Naive thymus-derived CD4-positive, alpha-beta T cell (primary cell): Measurements from ENCODE around the gene ARVCF. TPM values are rescaled to one million over a fixed set of nuclear protein-coding genes. Genes with fewer than 3 reads are reported as not detected.
A peak's percentile ranks its signal among the peaks of the same experiment; 100 is the strongest.

Experiments
- ATAC-seq: fragments of 150-1000 bp; cut with Tn5 transposase; 2 replicates; pipeline ENCODE4 v1.10.0; 2021; ENCODE audit warnings: mild to moderate bottlenecking, moderate library complexity
- CTCF ChIA-PET: fragments of 350-600 bp; sonication (Branson Sonifier 250); formaldehyde crosslinking; loops from one replicate; lab custom pipeline; 2021; ENCODE audit warnings: antibody characterized with exemption; lab: Charles Lee
- POLR2A ChIA-PET: fragments of 350-600 bp; sonication (Branson Sonifier 250); formaldehyde crosslinking; loops from one replicate; lab custom pipeline; 2021; ENCODE audit warnings: antibody characterized with exemption, inconsistent platforms; lab: Charles Lee
- DNase-seq, 9 donors: peaks; one replicate each; pipeline versions ENCODE4 v3.0.0 to v3.0.0-alpha.2; 2020 to 2022; ENCODE audit warnings: mixed read lengths in 1 of 9
- H3K27ac ChIP-seq: one replicate; pipeline ENCODE4 v1.7.0; 2013; ENCODE audit warnings: mild to moderate bottlenecking, low read depth, low read length, moderate library complexity
- H3K27me3 ChIP-seq, 2 donors: one replicate each; pipeline ENCODE4 v1.7.0; 2013; ENCODE audit warnings: low read length in 2 of 2, mild to moderate bottlenecking in 2 of 2, moderate library complexity in 2 of 2; ENCODE audit not compliant: control insufficient read depth in 2 of 2, insufficient read depth in 2 of 2
- H3K36me3 ChIP-seq, 3 experiments: 1 replicate in 2 of 3; 2 replicates in 1 of 3; pipeline ENCODE4 v1.7.0; 2013; ENCODE audit warnings: low read length in 3 of 3, mild to moderate bottlenecking in 3 of 3, moderate library complexity in 1 of 3; ENCODE audit not compliant: insufficient read depth in 3 of 3, control insufficient read depth in 2 of 3
- H3K4me1 ChIP-seq, 2 donors: one replicate each; pipeline ENCODE4 v1.7.0; 2013; ENCODE audit warnings: low read length in 2 of 2, mild to moderate bottlenecking in 2 of 2, moderate library complexity in 1 of 2; ENCODE audit not compliant: control insufficient read depth in 2 of 2, insufficient read depth in 2 of 2
- H3K4me3 ChIP-seq: 2 replicates; pipeline ENCODE4 v1.7.0; 2013; ENCODE audit warnings: mild to moderate bottlenecking, low read length
- H3K9me3 ChIP-seq, 3 experiments: 1 replicate in 2 of 3; 2 replicates in 1 of 3; pipeline ENCODE4 v1.7.0; 2013; ENCODE audit warnings: low read length in 3 of 3; ENCODE audit not compliant: control insufficient read depth in 2 of 3
- H3K27ac Mint-ChIP-seq, 9 donors: one replicate each; pipeline ENCODE4 v1.8.0; 2020 to 2022; ENCODE audit warnings: mixed read lengths in 9 of 9, mild to moderate bottlenecking in 8 of 9, moderate library complexity in 5 of 9, inconsistent platforms in 2 of 9
- H3K27me3 Mint-ChIP-seq, 5 donors: one replicate each; pipeline ENCODE4 v1.8.0; 2021 to 2022; ENCODE audit warnings: mixed read lengths in 5 of 5, mild to moderate bottlenecking in 1 of 5
- H3K36me3 Mint-ChIP-seq, 5 donors: one replicate each; pipeline ENCODE4 v1.8.0; 2020 to 2022; ENCODE audit warnings: mixed read lengths in 5 of 5, mild to moderate bottlenecking in 3 of 5, inconsistent platforms in 1 of 5
- H3K4me1 Mint-ChIP-seq, 7 donors: one replicate each; pipeline ENCODE4 v1.8.0; 2020 to 2022; ENCODE audit warnings: mixed read lengths in 7 of 7, mild to moderate bottlenecking in 3 of 7, inconsistent platforms in 1 of 7
- H3K4me3 Mint-ChIP-seq, 10 donors: one replicate each; pipeline ENCODE4 v1.8.0; 2020 to 2022; ENCODE audit warnings: mild to moderate bottlenecking in 10 of 10, mixed read lengths in 10 of 10, moderate library complexity in 6 of 10, inconsistent platforms in 2 of 10
- H3K9me3 Mint-ChIP-seq, 11 donors: one replicate each; pipeline ENCODE4 v1.8.0; 2020 to 2022; ENCODE audit warnings: mixed read lengths in 11 of 11, mild to moderate bottlenecking in 4 of 11, inconsistent platforms in 1 of 11, moderate library complexity in 1 of 11
- intact Hi-C, 2 donors: fragments of 100-400 bp; cut with micrococcal nuclease; formaldehyde crosslinking; loops; one replicate each; pipeline ENCODE4 v1.15.1; 2023
- polyA plus RNA-seq, 2 donors: library from polyadenylated mRNA; unstranded; fragments of 300-500 nt; fragmentation: Illumina TruSeq; gene quantifications; one replicate each; pipeline ENCODE4 v1.2.3, GENCODE V29; 2021
- total RNA-seq, 6 experiments: library from RNA in 5 of 6; stranded (reverse) in 5 of 6; gene quantifications; 1 replicate in 5 of 6; 2 replicates in 1 of 6; pipeline ENCODE4 v1.2.3 and lab custom pipeline; 2021 to 2026

Gene ARVCF
- total and polyA plus RNA-seq, 7 experiments from 2014 or later: 0.74 to 9.2 (median 3.0) TPM

GRCh38 chr22:19975707-19976035, 41.0 kb downstream of the ARVCF start:
- peak overlapping the region in 1 of 9 donors; percentile 38 for H3K27ac Mint-ChIP-seq

GRCh38 chr22:19974935-19975706, 41.5 kb downstream of the ARVCF start:
- Mint-ChIP-seq H3K36me3 (no peaks in the 10 kb centered on the region), H3K4me3 (peak overlapping the region in 1 of 10 donors; percentile 7), H3K4me1 (peaks cover 8 to 35% (median 12%) of the 10 kb centered on the region in 7 donors), H3K27ac (peak overlapping the region in 3 of 9 donors; percentile 38 to 88 (median 82)), H3K27me3 (no peaks in the 10 kb centered on the region), H3K9me3 (no peaks in the 10 kb centered on the region)
- Histone ChIP-seq H3K27me3 (no peaks in the 10 kb centered on the region), H3K9me3 (no peaks in the 10 kb centered on the region), H3K4me3 (no peak overlapping the region), H3K4me1 (peaks cover 7 to 11% of the 10 kb centered on the region in 2 donors), H3K27ac (no peak overlapping the region), H3K36me3 (no peaks in the 10 kb centered on the region)
- intact Hi-C loops: loop anchor here in 1 of 2 donors (5.0 kb wide), 1 partner anchor 142 kb away; the partner anchor contains the start of genes RANBP1 and TRMT2A
- CTCF ChIA-PET: interaction anchor here (1.0 kb wide), 1 partner anchor 153 kb away, joined by 3 read pairs; no protein-coding TSS in a partner anchor
- DNase-seq (no peak), ATAC-seq (no peak)
- POLR2A ChIA-PET: no interaction called here

More at GRCh38 chr22:19975707-19976035, 41.0 kb downstream of the ARVCF start:
- Histone ChIP-seq H3K4me1 (peaks cover 3 to 9% of the 10 kb centered on the region in 2 donors), H3K4me3 (no peak overlapping the region), H3K27me3 (no peaks in the 10 kb centered on the region), H3K36me3 (no peaks in the 10 kb centered on the region), H3K27ac (no peak overlapping the region), H3K9me3 (no peaks in the 10 kb centered on the region)
- Mint-ChIP-seq H3K27me3 (no peaks in the 10 kb centered on the region), H3K36me3 (no peaks in the 10 kb centered on the region), H3K4me3 (no peak overlapping the region), H3K9me3 (no peaks in the 10 kb centered on the region), H3K4me1 (peaks cover 5 to 31% (median 10%) of the 10 kb centered on the region in 7 donors)
- DNase-seq (no peak), ATAC-seq (no peak)
- CTCF ChIA-PET: no interaction called here
- POLR2A ChIA-PET: no interaction called here
- intact Hi-C loops: no loop called here

- H3K27ac Mint-ChIP-seq: no peak overlapping the region
- Histone ChIP-seq H3K27ac (no peak overlapping the region), H3K9me3 (no peaks in the 10 kb centered on the region), H3K36me3 (peaks cover 0 to 3% (median 0%) of the 10 kb centered on the region in 3 experiments), H3K27me3 (no peaks in the 10 kb centered on the region), H3K4me3 (no peak overlapping the region), H3K4me1 (peaks cover 7 to 11% of the 10 kb centered on the region in 2 donors)
- H3K4me1 Mint-ChIP-seq: peaks cover 8 to 35% (median 12%) of the 10 kb centered on the region in 7 donors
- H3K36me3 Mint-ChIP-seq: no peaks in the 10 kb centered on the region
- CTCF ChIA-PET: interaction anchor here (1.0 kb wide), 1 partner anchor 154 kb away, joined by 3 read pairs; no protein-coding TSS in a partner anchor
- no peaks in the 10 kb centered on the region for H3K27me3 Mint-ChIP-seq
- ATAC-seq: peak; percentile 55
- intact Hi-C loops: loop anchor here in 1 of 2 donors (5.0 kb wide), 1 partner anchor 143 kb away; the partner anchor contains the start of genes RANBP1 and TRMT2A
- no peaks in the 10 kb centered on the region for H3K9me3 Mint-ChIP-seq
- POLR2A ChIA-PET: no interaction called here
- H3K4me3 Mint-ChIP-seq: no peak overlapping the region
- no peak for DNase-seq
Observed at GRCh38 chr22:19974268-19974861, 42.3 kb downstream of the ARVCF start.

GRCh38 chr22:19973551-19974267, 42.9 kb downstream of the ARVCF start:
- Mint-ChIP-seq H3K9me3 (no peaks in the 10 kb centered on the region), H3K36me3 (peaks cover 0 to under 1% (median 0%) of the 10 kb centered on the region in 5 donors), H3K27ac (no peak overlapping the region), H3K4me1 (peaks cover 8 to 35% (median 12%) of the 10 kb centered on the region in 7 donors), H3K27me3 (no peaks in the 10 kb centered on the region), H3K4me3 (no peak overlapping the region)
- H3K4me3 ChIP-seq: no peak overlapping the region
- no peak overlapping the region for H3K27ac ChIP-seq
- intact Hi-C loops: loop anchor here in 1 of 2 donors (5.0 kb wide), 1 partner anchor 144 kb away; the partner anchor contains the start of genes RANBP1 and TRMT2A
- ChIA-PET CTCF (interaction anchor here (0.5 to 0.6 kb wide), 2 partner anchors 50 to 891 kb away, joined by 3 read pairs; no protein-coding TSS in a partner anchor), POLR2A (no interaction called here)
- H3K27me3 ChIP-seq: no peaks in the 10 kb centered on the region
- H3K9me3 ChIP-seq: no peaks in the 10 kb centered on the region
- ATAC-seq (no peak), DNase-seq (no peak)
- peaks cover 0 to 8% (median 0%) of the 10 kb centered on the region in 3 experiments for H3K36me3 ChIP-seq
- H3K4me1 ChIP-seq: peaks cover 7 to 11% of the 10 kb centered on the region in 2 donors

GRCh38 chr22:19972652-19973550, 43.7 kb downstream of the ARVCF start:
- DNase-seq (no peak), ATAC-seq (no peak)
- ChIA-PET CTCF (interaction anchor here (0.5 to 1.6 kb wide), 3 partner anchors 49 to 892 kb away, joined by 3 to 5 read pairs (median 3); no protein-coding TSS in a partner anchor), POLR2A (no interaction called here)
- peaks cover 0 to 3% (median 0%) of the 10 kb centered on the region in 5 donors for H3K36me3 Mint-ChIP-seq
- H3K4me1 ChIP-seq: peaks cover 7 to 11% of the 10 kb centered on the region in 2 donors
- H3K4me3 Mint-ChIP-seq: no peak overlapping the region
- intact Hi-C loops: loop anchor here in 1 of 2 donors (5.0 kb wide), 1 partner anchor 144 kb away; the partner anchor contains the start of genes RANBP1 and TRMT2A
- no peaks in the 10 kb centered on the region for H3K9me3 ChIP-seq
- no peaks in the 10 kb centered on the region for H3K27me3 ChIP-seq
- H3K4me3 ChIP-seq: no peak overlapping the region
- H3K36me3 ChIP-seq: peaks cover 0 to 16% (median 0%) of the 10 kb centered on the region in 3 experiments
- no peaks in the 10 kb centered on the region for H3K9me3 Mint-ChIP-seq
- H3K27ac Mint-ChIP-seq: no peak overlapping the region
- H3K27me3 Mint-ChIP-seq: no peaks in the 10 kb centered on the region
- peaks cover 8 to 35% (median 12%) of the 10 kb centered on the region in 7 donors for H3K4me1 Mint-ChIP-seq
- no peak overlapping the region for H3K27ac ChIP-seq
